HCT116 (cell line): ENCODE results near the gene HERC2. TPM values are rescaled to one million over a fixed set of nuclear protein-coding genes. Genes with fewer than 3 reads are reported as not detected.
"Not testable (repeated sequence)": the region's sequence is repeated elsewhere in the genome, so short reads cannot be mapped to it uniquely, and the experiment has no call there.

ENCODE experiments used
- ATAC-seq: fragments of 200-7000 bp; cut with Tn5 transposase; 2 replicates; pipeline ENCODE4 v1.9.1; 2020; ENCODE audit warnings: mild to moderate bottlenecking, moderate library complexity
- BruUV-seq: library from RNA; stranded (reverse); fragments of 400-500 nt; replicated peaks from 2 replicates; lab custom pipeline; 2021; lab: Mats Ljungman, UMichigan
- CTCF ChIA-PET: fragments of 300-600 bp; sonication (Branson Sonifier 250); formaldehyde crosslinking; loops from one replicate; lab custom pipeline; 2021; ENCODE audit warnings: antibody characterized with exemption; lab: Charles Lee
- POLR2A ChIA-PET: fragments of 300-600, 350-600 bp; sonication (Branson Sonifier 250); formaldehyde crosslinking; loops from one replicate; lab custom pipeline; 2021; ENCODE audit warnings: antibody characterized with exemption; lab: Charles Lee
- RAD21 ChIA-PET, 2 experiments: fragments of 300-600 bp; sonication (Branson Sonifier 250); formaldehyde crosslinking; loops; one replicate each; lab custom pipeline; 2023; ENCODE audit warnings: low total read pairs in 2 of 2; ENCODE audit not compliant: uncharacterized antibody in 2 of 2, unreplicated experiment in 2 of 2, low non-redundant PET in 1 of 2; lab: Charles Lee
- DNase-seq: peaks from one replicate; pipeline ENCODE4 v3.0.0-alpha.2; 2010; ENCODE audit warnings: low read depth, low spot score
- H2AFZ ChIP-seq: fragments of 200-600 bp; shearing (Covaris generic), sonication (generic); 2 replicates; pipeline ENCODE4 v1.6.1; 2017; ENCODE audit warnings: low read depth, mixed run types, mixed read lengths, antibody characterized with exemption, low read length; ENCODE audit not compliant: poor library complexity, severe bottlenecking
- H3K27ac ChIP-seq: 2 replicates; pipeline ENCODE4 v1.5.1; 2012; ENCODE audit warnings: low read depth, low read length
- H3K27me3 ChIP-seq: fragments of 200-600 bp; sonication (generic); 2 replicates; pipeline ENCODE4 v1.6.1; 2016; ENCODE audit warnings: mixed run types, low read length, mixed read lengths; ENCODE audit not compliant: insufficient read depth
- H3K36me3 ChIP-seq, 2 experiments: fragments of 200-500 bp in 1 of 2; fragments of 200-600 bp in 1 of 2; sonication (Bioruptor generic) in 1 of 2; sonication (generic) in 1 of 2; 2 replicates each; pipeline versions ENCODE4 v1.5.1 to v1.6.1; 2014 to 2016; ENCODE audit warnings: low read length in 2 of 2, inconsistent platforms in 1 of 2, mixed read lengths in 1 of 2, mixed run types in 1 of 2; ENCODE audit not compliant: insufficient read depth in 2 of 2, control insufficient read depth in 1 of 2
- H3K4me1 ChIP-seq, 2 experiments: fragments of 200-600 bp in 1 of 2; sonication (generic) in 1 of 2; 2 replicates each; pipeline versions ENCODE4 v1.5.1 to v1.6.1; 2012 to 2017; ENCODE audit warnings: low read length in 2 of 2, inconsistent platforms in 1 of 2, mild to moderate bottlenecking in 1 of 2, mixed read lengths in 1 of 2, mixed run types in 1 of 2, moderate library complexity in 1 of 2; ENCODE audit not compliant: insufficient read depth in 2 of 2, control insufficient read depth in 1 of 2
- H3K4me2 ChIP-seq: fragments of 200-600 bp; sonication (generic); 2 replicates; pipeline ENCODE4 v1.6.1; 2017; ENCODE audit warnings: mixed run types, low read length, mixed read lengths
- H3K4me3 ChIP-seq, 2 experiments: fragments of 200-600 bp in 1 of 2; sonication (generic) in 1 of 2; replicated peaks in 1 of 2; 2 replicates each; pipeline ENCODE4 v1.5.1; 2011 to 2016; ENCODE audit warnings: low read length in 2 of 2, control low read depth in 1 of 2, low read depth in 1 of 2, mild to moderate bottlenecking in 1 of 2, mixed read lengths in 1 of 2, mixed run types in 1 of 2
- H3K79me2 ChIP-seq: fragments of 200-600 bp; sonication (generic); 2 replicates; pipeline ENCODE4 v1.6.1; 2017; ENCODE audit warnings: mild to moderate bottlenecking, mixed run types, low read length, moderate library complexity, mixed read lengths; ENCODE audit not compliant: insufficient read depth
- H3K9ac ChIP-seq: fragments of 200-600 bp; sonication (generic); 2 replicates; pipeline ENCODE4 v1.6.1; 2016; ENCODE audit warnings: low read length, mixed read lengths
- H3K9me2 ChIP-seq: fragments of 200-600 bp; sonication (generic), shearing (Covaris generic); 2 replicates; pipeline ENCODE4 v1.6.1; 2017; ENCODE audit warnings: mixed run types, mild to moderate bottlenecking, moderate library complexity; ENCODE audit not compliant: insufficient read depth
- H3K9me3 ChIP-seq, 2 experiments: fragments of 200-500 bp in 1 of 2; fragments of 200-600 bp in 1 of 2; sonication (Bioruptor generic) in 1 of 2; sonication (generic) in 1 of 2; 2 replicates each; pipeline ENCODE4 v1.6.1; 2014 to 2017; ENCODE audit warnings: low read length in 2 of 2, mixed read lengths in 2 of 2, inconsistent platforms in 1 of 2, low read depth in 1 of 2, mild to moderate bottlenecking in 1 of 2, mixed run types in 1 of 2, moderate library complexity in 1 of 2; ENCODE audit not compliant: control insufficient read depth in 1 of 2, insufficient read depth in 1 of 2
- H4K20me1 ChIP-seq: fragments of 200-600 bp; sonication (generic), shearing (Covaris generic); 2 replicates; pipeline ENCODE4 v1.6.1; 2017; ENCODE audit warnings: mixed run types, mild to moderate bottlenecking, moderate library complexity; ENCODE audit not compliant: insufficient read depth
- ZFX ChIP-seq: fragments of 450-650 bp; IDR thresholded peaks from 2 replicates; pipeline ENCODE4 v1.6.1; 2017
- intact Hi-C: fragments of 100-400 bp; cut with micrococcal nuclease; formaldehyde crosslinking; loops from 2 replicates; pipeline ENCODE4 v1.10.0; 2022
- total RNA-seq: library from RNA; stranded (reverse); gene quantifications from one replicate; pipeline ENCODE4 v1.2.1, GENCODE V29; 2021; ENCODE audit not compliant: unreplicated experiment

HERC2 gene
- total RNA-seq, 1 experiment from 2014 or later: 55.5 TPM

- DNase-seq, H4K20me1 ChIP-seq, H3K4me1 ChIP-seq, CTCF ChIA-PET, RAD21 ChIA-PET, BruUV-seq, ATAC-seq, H3K9me2 ChIP-seq, H3K36me3 ChIP-seq, intact Hi-C loops, H2AFZ ChIP-seq, H3K9me3 ChIP-seq, H3K27me3 ChIP-seq, H3K27ac ChIP-seq, POLR2A ChIA-PET: not testable (repeated sequence)
- Histone ChIP-seq H3K9ac (peak overlapping the region; percentile 49; the same call in 1 of the 2 replicates), H3K79me2 (peaks cover 25% of the 10 kb centered on the region), H3K4me2 (peak overlapping the region; percentile 55), H3K4me3 (peak overlapping the region; percentile 44 to 52)
- peak; percentile 53 for TF ChIP-seq ZFX
Observed at GRCh38 chr15:28321358-28322078, 461 bp downstream of the HERC2 start.

- H4K20me1 ChIP-seq, DNase-seq, H2AFZ ChIP-seq, H3K36me3 ChIP-seq, H3K9ac ChIP-seq, H3K4me3 ChIP-seq, intact Hi-C loops, H3K9me2 ChIP-seq, H3K27me3 ChIP-seq, H3K9me3 ChIP-seq, BruUV-seq, H3K4me1 ChIP-seq, CTCF ChIA-PET, H3K4me2 ChIP-seq, H3K27ac ChIP-seq, RAD21 ChIA-PET, ATAC-seq, POLR2A ChIA-PET: not testable (repeated sequence)
- peaks cover 34% of the 10 kb centered on the region for H3K79me2 ChIP-seq
Observed at GRCh38 chr15:28319725-28320124, 2.3 kb downstream of the HERC2 start.

DNA sequence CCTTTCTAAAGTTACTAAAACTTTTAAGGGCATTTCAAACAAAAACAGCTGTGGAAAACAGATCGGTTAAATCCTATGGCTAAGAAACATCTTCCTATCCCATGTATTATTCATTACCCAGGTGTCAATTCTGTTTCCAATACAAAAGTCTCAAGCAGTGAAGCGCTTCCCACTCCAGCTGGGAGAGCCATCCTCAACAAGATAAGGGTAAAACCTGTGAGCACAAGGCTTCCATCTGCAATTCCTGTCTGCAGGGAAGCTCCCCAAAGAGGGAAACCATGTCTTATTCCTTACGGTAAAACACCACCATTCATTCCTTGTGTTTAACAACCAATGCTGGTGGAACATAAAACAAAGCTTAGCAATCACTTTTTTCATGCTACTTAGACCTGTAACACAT is 3.2 kb downstream of the HERC2 start:
- H3K4me1 ChIP-seq, H3K27me3 ChIP-seq, H3K36me3 ChIP-seq, H3K9ac ChIP-seq, H2AFZ ChIP-seq, BruUV-seq, RAD21 ChIA-PET, H3K9me3 ChIP-seq, CTCF ChIA-PET, ATAC-seq, H4K20me1 ChIP-seq, H3K4me2 ChIP-seq, POLR2A ChIA-PET, H3K9me2 ChIP-seq, H3K4me3 ChIP-seq, DNase-seq, H3K27ac ChIP-seq, intact Hi-C loops: not testable (repeated sequence)
- H3K79me2 ChIP-seq: peaks cover 40% of the 10 kb centered on the region

GRCh38 chr15:28318122-28318521 is 3.9 kb downstream of the HERC2 start:
- CTCF ChIA-PET, POLR2A ChIA-PET, H2AFZ ChIP-seq, BruUV-seq, H3K9ac ChIP-seq, H3K27me3 ChIP-seq, H3K4me1 ChIP-seq, H3K27ac ChIP-seq, H3K9me3 ChIP-seq, H3K36me3 ChIP-seq, intact Hi-C loops, H4K20me1 ChIP-seq, H3K4me3 ChIP-seq, DNase-seq, H3K9me2 ChIP-seq, RAD21 ChIA-PET, ATAC-seq, H3K4me2 ChIP-seq: not testable (repeated sequence)
- H3K79me2 ChIP-seq: peaks cover 43% of the 10 kb centered on the region
